Neuronal stem cell (in vitro differentiated cells): ENCODE measurements around the gene OR12D1.

Experiments used
- DNase-seq: peaks from one replicate; pipeline ENCODE4 v3.0.0-alpha.2; 2013; ENCODE audit warnings: low spot score
- H2AFZ ChIP-seq: one replicate; pipeline ENCODE4 v1.6.1; 2013; ENCODE audit warnings: mild to moderate bottlenecking, low read length, inconsistent platforms
- H2AK5ac ChIP-seq: 2 replicates; pipeline ENCODE4 v1.6.1; 2013; ENCODE audit warnings: low read depth, mild to moderate bottlenecking, inconsistent platforms, low read length, moderate library complexity, mixed read lengths
- H2BK120ac ChIP-seq: 2 replicates; pipeline ENCODE4 v1.6.1; 2013; ENCODE audit warnings: low read depth, mild to moderate bottlenecking, inconsistent platforms, low read length, moderate library complexity, mixed read lengths
- H2BK12ac ChIP-seq: one replicate; pipeline ENCODE4 v1.6.1; 2013; ENCODE audit warnings: low read length, inconsistent platforms
- H2BK15ac ChIP-seq: 2 replicates; pipeline ENCODE4 v1.6.1; 2013; ENCODE audit warnings: mild to moderate bottlenecking, low read length, inconsistent platforms, mixed read lengths
- H2BK5ac ChIP-seq: one replicate; pipeline ENCODE4 v1.6.1; 2013; ENCODE audit warnings: inconsistent platforms, mild to moderate bottlenecking, low read length, moderate library complexity
- H3K14ac ChIP-seq: one replicate; pipeline ENCODE4 v1.6.1; 2013; ENCODE audit warnings: low read length, inconsistent platforms
- H3K18ac ChIP-seq: 2 replicates; pipeline ENCODE4 v1.6.1; 2013; ENCODE audit warnings: low read length, inconsistent platforms
- H3K23ac ChIP-seq: 2 replicates; pipeline ENCODE4 v1.6.1; 2013; ENCODE audit warnings: low read depth, mild to moderate bottlenecking, mixed read lengths, low read length, inconsistent platforms; ENCODE audit not compliant: poor library complexity
- H3K27ac ChIP-seq: replicated peaks from 3 replicates; pipeline ENCODE4 v1.5.1; 2013; ENCODE audit warnings: low read length, inconsistent platforms
- H3K27me3 ChIP-seq, 3 experiments: 2 replicates each; pipeline ENCODE4 v1.6.1; 2013; ENCODE audit warnings: low read length in 3 of 3, mild to moderate bottlenecking in 2 of 3, inconsistent platforms in 1 of 3, low read depth in 1 of 3, mixed read lengths in 1 of 3, moderate library complexity in 1 of 3; ENCODE audit not compliant: control insufficient read depth in 3 of 3, insufficient read depth in 3 of 3
- H3K36me3 ChIP-seq, 2 donors: replicated peaks in 1 of 2; 2 replicates each; pipeline ENCODE4 v1.6.1; 2013; ENCODE audit warnings: low read length in 2 of 2; ENCODE audit not compliant: control insufficient read depth in 2 of 2, insufficient read depth in 2 of 2
- H3K4ac ChIP-seq: 2 replicates; pipeline ENCODE4 v1.6.1; 2013; ENCODE audit warnings: inconsistent platforms, mild to moderate bottlenecking, low read length, moderate library complexity
- H3K4me1 ChIP-seq, 2 donors: 1 replicate in 1 of 2; 2 replicates in 1 of 2; pipeline ENCODE4 v1.6.1; 2013; ENCODE audit warnings: low read length in 2 of 2, low read depth in 1 of 2; ENCODE audit not compliant: control insufficient read depth in 2 of 2, insufficient read depth in 1 of 2
- H3K4me2 ChIP-seq: one replicate; pipeline ENCODE4 v1.6.1; 2013; ENCODE audit warnings: mild to moderate bottlenecking, low read length, inconsistent platforms; ENCODE audit not compliant: insufficient read depth, poor library complexity, severe bottlenecking
- H3K4me3 ChIP-seq, 2 donors: 2 replicates each; pipeline ENCODE4 v1.5.1; 2013; ENCODE audit warnings: low read length in 2 of 2, mild to moderate bottlenecking in 2 of 2, inconsistent platforms in 1 of 2, moderate library complexity in 1 of 2
- H3K79me1 ChIP-seq: one replicate; pipeline ENCODE4 v1.6.1; 2013; ENCODE audit warnings: low read depth, mild to moderate bottlenecking, inconsistent platforms, low read length, moderate library complexity
- H3K9ac ChIP-seq: one replicate; pipeline ENCODE4 v1.6.1; 2013; ENCODE audit warnings: mild to moderate bottlenecking, low read depth, low read length, inconsistent platforms; ENCODE audit not compliant: poor library complexity
- H3K9me3 ChIP-seq, 2 donors: replicated peaks in 1 of 2; 2 replicates each; pipeline versions ENCODE3 to v1.6.1; 2013; ENCODE audit warnings: low read length in 2 of 2, mild to moderate bottlenecking in 2 of 2, inconsistent platforms in 1 of 2, low read depth in 1 of 2, mixed read lengths in 1 of 2, moderate library complexity in 1 of 2; ENCODE audit not compliant: control insufficient read depth in 2 of 2, insufficient read depth in 1 of 2
- H4K8ac ChIP-seq: one replicate; pipeline ENCODE4 v1.6.1; 2013; ENCODE audit warnings: low read depth, mild to moderate bottlenecking, inconsistent platforms, low read length, moderate library complexity
- H4K91ac ChIP-seq: one replicate; pipeline ENCODE4 v1.6.1; 2013; ENCODE audit warnings: low read length, low read depth, mild to moderate bottlenecking, inconsistent platforms; ENCODE audit not compliant: poor library complexity
- WGBS, 2 donors: extraction: QIAGEN DNeasy Blood & Tissue Kit; methylation state at CpG; one replicate each; pipeline ENCODE4 v1.1.7; 2013; ENCODE audit warnings: missing lambda C conversion rate in 2 of 2, mixed read lengths in 1 of 2; ENCODE audit not compliant: insufficient read length in 2 of 2, insufficient replicate concordance in 1 of 2; ENCODE audit errors: extremely low coverage in 2 of 2; 5-methylcytosine and 5-hydroxymethylcytosine counted together

Gene OR12D1

GRCh38 chr6:29461021-29461814, 46.5 kb downstream of the OR12D1 start:
- DNase-seq = no peak
- Histone ChIP-seq H3K4ac (no peak overlapping the region), H3K4me1 (no peaks in the 10 kb centered on the region), H2AFZ (no peak overlapping the region), H3K4me2 (no peak overlapping the region), H2BK120ac (no peak overlapping the region), H3K4me3 (no peak overlapping the region), H3K9ac (no peak overlapping the region), H3K79me1 (no peaks in the 10 kb centered on the region), H2AK5ac (no peak overlapping the region), H3K18ac (no peak overlapping the region), H2BK12ac (no peak overlapping the region), H2BK15ac (no peak overlapping the region), H4K91ac (no peak overlapping the region), H3K27ac (no peak overlapping the region), H3K9me3 (no peaks in the 10 kb centered on the region), H3K23ac (no peak overlapping the region), H3K36me3 (no peaks in the 10 kb centered on the region), H4K8ac (no peak overlapping the region), H2BK5ac (no peak overlapping the region), H3K27me3 (peaks cover 0 to 3% (median 0%) of the 10 kb centered on the region in 3 experiments), H3K14ac (no peak overlapping the region)
- WGBS, 2 donors = no CpG with 5 or more reads among the region's 5 CpGs

- Histone ChIP-seq H3K23ac (no peak overlapping the region), H2BK120ac (no peak overlapping the region), H4K8ac (no peak overlapping the region), H2BK5ac (no peak overlapping the region), H3K9ac (no peak overlapping the region), H4K91ac (no peak overlapping the region), H3K14ac (no peak overlapping the region), H3K4me3 (no peak overlapping the region), H3K4me2 (no peak overlapping the region), H3K18ac (no peak overlapping the region), H3K27me3 (peaks cover 0 to 3% (median 0%) of the 10 kb centered on the region in 3 experiments), H2BK12ac (no peak overlapping the region), H3K4me1 (no peaks in the 10 kb centered on the region), H2BK15ac (no peak overlapping the region), H3K79me1 (no peaks in the 10 kb centered on the region), H3K36me3 (no peaks in the 10 kb centered on the region), H3K9me3 (no peaks in the 10 kb centered on the region), H3K27ac (no peak overlapping the region), H3K4ac (no peak overlapping the region), H2AK5ac (no peak overlapping the region), H2AFZ (no peak overlapping the region)
- DNase-seq = no peak
- no CpG with 5 or more reads among the region's 6 CpGs for whole genome bisulfite sequencing, 2 donors
Measured at GRCh38 chr6:29462022-29462421, 47.3 kb downstream of the OR12D1 start.

- Histone ChIP-seq H3K9me3 (no peaks in the 10 kb centered on the region), H3K14ac (no peak overlapping the region), H3K9ac (no peak overlapping the region), H3K27ac (no peak overlapping the region), H3K4me3 (no peak overlapping the region), H3K36me3 (no peaks in the 10 kb centered on the region), H3K79me1 (no peaks in the 10 kb centered on the region), H3K4me1 (no peaks in the 10 kb centered on the region), H3K27me3 (no peaks in the 10 kb centered on the region), H3K23ac (no peak overlapping the region), H2AFZ (no peak overlapping the region), H4K8ac (no peak overlapping the region), H4K91ac (no peak overlapping the region), H2BK5ac (no peak overlapping the region), H2AK5ac (no peak overlapping the region), H2BK15ac (no peak overlapping the region), H3K18ac (no peak overlapping the region), H2BK120ac (no peak overlapping the region), H3K4ac (no peak overlapping the region), H2BK12ac (no peak overlapping the region), H3K4me2 (no peak overlapping the region)
- no CpG with 5 or more reads among the region's 2 CpGs for WGBS, 2 donors
- DNase-seq = no peak
Measured at GRCh38 chr6:29465279-29465678, 50.6 kb downstream of the OR12D1 start.

DNA sequence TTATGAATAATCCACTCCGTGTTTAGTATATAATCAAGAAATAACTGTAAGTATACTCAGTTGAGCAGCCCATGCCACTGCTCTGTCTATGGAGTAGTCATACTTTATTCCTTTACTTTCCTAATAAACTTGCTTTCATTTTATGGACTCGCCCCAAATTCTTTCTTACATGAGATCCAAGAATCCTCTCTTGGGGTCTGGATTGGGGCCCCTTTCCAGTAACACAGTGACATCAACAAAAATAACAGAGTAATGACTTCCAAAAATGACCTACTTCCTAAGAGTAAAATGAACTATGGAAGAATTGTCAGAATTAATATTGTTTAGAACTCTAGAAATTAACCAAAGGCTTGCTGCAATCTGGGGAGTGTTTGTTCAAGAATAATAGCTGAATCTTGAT, 51.1 kb downstream of the OR12D1 start:
- Histone ChIP-seq H3K9ac (no peak overlapping the region), H3K79me1 (no peaks in the 10 kb centered on the region), H3K18ac (no peak overlapping the region), H4K91ac (no peak overlapping the region), H3K4ac (no peak overlapping the region), H3K9me3 (no peaks in the 10 kb centered on the region), H2BK5ac (no peak overlapping the region), H2AK5ac (no peak overlapping the region), H3K4me3 (no peak overlapping the region), H3K14ac (no peak overlapping the region), H2BK120ac (no peak overlapping the region), H3K36me3 (no peaks in the 10 kb centered on the region), H2BK15ac (no peak overlapping the region), H4K8ac (no peak overlapping the region), H3K27me3 (no peaks in the 10 kb centered on the region), H3K23ac (no peak overlapping the region), H3K4me2 (no peak overlapping the region), H2AFZ (no peak overlapping the region), H2BK12ac (no peak overlapping the region), H3K27ac (no peak overlapping the region), H3K4me1 (no peaks in the 10 kb centered on the region)
- no peak for DNase-seq
- no CpG with 5 or more reads among the region's 2 CpGs for WGBS, 2 donors
